ENCODE results near the gene RIPK3. TPM values are rescaled to one million over a fixed set of nuclear protein-coding genes. Genes with fewer than 3 reads are reported as not detected.
"Not testable (repeated sequence)": the region's sequence is repeated elsewhere in the genome, so short reads cannot be mapped to it uniquely, and the experiment has no call there.

The RIPK3 gene
- total RNA-seq, 1 donor from 2014 or later = 3.5 TPM

DNA sequence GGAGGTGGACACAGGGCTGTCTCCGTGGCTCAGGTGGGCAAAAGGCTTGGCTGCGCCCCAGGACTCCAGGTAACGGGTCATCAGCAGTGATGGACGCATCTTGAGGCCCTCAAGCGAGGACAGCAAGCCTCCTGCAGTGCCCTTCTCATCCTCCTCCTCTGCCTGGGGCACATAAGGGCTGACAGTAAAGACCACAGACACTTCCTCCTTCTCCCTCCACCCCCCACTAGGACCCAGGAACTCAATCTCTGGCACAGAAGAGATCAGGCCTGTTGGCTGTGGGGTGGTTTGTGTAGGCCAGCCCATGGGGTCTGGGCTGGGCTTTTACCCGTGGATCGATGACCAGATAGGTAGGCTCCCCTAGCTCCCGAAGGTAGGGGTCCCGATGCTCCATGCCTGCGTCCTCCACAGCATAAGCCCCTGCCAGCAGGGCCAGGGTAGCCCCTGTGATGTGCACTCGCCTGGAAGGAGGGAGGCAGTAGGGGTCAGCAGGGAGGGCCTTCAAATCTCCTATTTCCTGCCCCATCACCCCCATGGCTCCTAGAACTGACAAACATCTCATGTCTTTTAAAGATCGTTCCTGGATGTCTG, 10.6 kb downstream of the RIPK3 start:
- intact Hi-C loops (cut with DNase I) = no loop called here
- DNase-seq (ENCODE audit: low spot score) = no peak

DNA sequence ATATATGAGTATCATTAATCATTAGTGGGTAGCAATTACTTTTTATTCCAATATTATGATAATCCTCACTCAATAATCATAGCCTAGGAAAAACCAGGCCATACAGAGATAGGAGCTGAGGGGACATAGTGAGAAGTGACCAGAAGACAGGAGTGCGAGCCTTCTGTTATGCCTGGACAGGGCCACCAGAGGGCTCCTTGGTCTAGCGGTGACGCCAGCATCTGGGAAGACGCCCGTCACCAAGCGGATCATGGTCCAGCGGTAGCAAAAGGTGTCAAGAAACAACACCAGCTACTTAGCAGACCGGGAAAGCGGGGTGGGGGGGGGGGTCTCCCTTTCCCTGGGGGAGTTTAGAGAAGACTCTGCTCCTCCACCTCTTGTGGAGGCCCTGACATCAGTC, 11.9 kb downstream of the RIPK3 start:
- DNase-seq (ENCODE audit: low spot score); intact Hi-C loops (cut with DNase I): not testable (repeated sequence)

DNA sequence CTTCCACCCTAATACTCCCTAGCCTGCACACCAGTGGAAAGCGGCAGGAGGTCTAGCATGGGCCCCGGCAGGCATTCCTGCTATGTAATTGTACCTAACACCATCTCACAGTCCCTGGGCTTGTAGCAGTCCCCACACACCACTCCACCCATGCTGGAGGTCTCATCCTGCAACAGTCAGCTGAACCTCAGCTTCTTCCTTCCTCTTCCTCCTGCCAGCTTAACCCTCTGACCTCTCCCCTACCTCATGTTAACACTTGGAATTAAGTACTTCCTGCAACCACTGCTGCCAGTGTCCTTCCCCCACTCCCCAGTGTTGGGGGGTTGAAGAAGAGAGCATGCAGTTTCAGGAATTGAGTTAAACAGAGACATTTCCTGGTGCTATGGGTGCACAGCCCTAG, 12.5 kb downstream of the RIPK3 start:
- intact Hi-C loops (cut with DNase I) = no loop called here
- DNase-seq (ENCODE audit: low spot score) = no peak

DNA sequence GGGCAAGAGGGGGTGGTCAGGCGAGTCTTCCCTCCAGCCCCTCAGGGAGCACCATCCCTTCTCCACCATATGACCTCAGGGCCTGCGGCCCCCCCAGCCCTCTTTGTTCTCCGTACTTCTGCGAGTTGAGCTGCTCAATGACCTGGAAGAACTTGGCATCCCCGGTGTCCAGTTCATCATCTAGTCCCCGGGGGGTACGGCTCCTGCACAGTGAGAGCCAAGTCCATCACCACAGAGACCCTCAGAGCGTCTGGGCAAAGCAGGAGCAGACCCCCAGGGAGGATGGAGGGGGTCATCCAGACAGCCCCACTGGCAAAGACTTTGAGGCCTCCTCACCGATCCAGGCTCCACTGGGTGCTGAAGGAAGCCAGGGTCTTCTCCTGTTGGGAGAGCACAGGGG, 13.8 kb downstream of the RIPK3 start:
- no peak for DNase-seq (ENCODE audit: low spot score)
- intact Hi-C loops (cut with DNase I) = no loop called here

DNA sequence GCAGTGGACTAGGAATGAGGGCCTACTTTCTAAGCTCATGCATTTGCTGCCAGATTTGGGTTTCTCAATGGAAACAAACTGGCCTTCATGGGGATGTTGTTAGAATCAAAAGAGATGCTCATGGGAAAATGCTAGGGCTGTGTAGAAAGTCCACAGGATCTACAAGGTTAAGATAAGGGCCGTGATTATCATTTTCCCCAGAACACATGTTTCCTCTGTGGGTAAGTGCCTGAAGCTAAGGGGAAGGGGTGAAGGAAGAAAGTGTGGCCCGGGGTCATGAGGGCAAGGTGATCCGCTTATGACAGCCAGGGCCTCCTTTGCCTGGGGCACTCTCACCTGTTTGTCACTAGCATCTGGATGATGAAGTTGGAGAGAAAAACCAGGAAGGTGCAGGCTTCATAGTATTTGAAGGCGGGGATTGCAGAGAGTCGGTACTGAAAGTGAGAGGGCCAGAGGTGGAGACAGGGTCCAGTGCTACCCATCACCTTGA, 14.7 kb downstream of the RIPK3 start:
- intact Hi-C loops (cut with DNase I) = no loop called here
- no peak for DNase-seq (ENCODE audit: low spot score)

DNA sequence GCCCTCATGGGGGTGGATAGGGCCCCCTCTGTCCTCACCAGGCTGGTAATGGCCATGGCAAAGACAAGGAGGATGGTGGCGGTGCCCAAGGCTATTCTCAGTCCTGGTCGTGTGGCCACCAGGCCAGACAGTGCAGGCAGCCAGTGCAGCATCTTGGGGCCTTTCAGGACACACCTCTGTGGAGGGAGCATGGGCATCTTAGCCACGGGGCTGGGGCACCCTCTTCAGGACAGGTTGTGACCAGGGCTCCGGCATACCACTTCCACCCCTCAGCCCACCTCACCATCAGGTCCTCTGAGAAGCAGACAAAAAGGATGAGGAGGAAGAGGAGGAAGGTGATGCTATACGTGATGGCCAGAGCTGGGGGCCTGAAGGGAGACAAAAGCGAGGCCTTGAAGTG, 15.8 kb downstream of the RIPK3 start:
- intact Hi-C loops (cut with DNase I) = no loop called here
- DNase-seq (ENCODE audit: low spot score) = no peak

DNA sequence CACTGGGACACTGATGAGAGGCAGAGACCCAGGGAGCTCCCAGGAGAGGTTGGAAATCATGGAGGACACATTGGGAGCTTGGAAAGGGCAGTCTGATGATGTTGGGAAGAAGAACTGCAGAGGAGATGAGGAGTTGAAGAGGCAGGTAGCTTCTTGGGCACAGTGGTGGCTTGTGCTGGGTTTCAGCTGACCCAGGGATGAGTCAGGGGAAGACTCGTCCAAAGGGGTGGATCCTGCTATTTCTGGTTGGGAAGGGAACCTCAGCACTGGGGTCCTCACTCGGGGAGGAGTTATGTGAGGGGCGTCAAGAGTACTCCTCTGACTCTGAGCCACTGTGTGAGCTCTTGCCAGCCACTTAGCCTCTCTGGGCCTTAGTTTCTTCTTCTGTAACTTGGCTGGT, 16.4 kb downstream of the RIPK3 start:
- intact Hi-C loops (cut with DNase I) = no loop called here
- no peak for DNase-seq (ENCODE audit: low spot score)

DNA sequence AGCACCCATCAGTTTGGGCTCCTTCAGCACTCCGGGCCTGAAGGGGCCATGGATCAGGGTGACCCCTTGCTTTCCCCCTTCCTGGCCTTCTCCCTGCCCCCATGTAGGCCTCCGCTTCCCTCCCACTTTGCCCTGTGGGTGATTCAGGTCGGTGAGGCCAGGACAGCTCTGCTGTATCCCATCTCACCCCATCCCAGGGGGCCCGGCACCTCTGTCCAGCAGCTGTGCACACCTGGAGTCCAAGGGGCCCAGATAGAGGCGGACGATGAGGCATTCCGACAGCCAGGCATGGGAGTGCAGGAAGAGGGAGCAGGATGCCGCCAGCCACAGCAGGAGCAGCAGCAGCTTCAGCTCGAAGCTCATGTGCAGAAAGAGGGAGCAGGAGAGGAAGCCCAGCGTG, 17.1 kb downstream of the RIPK3 start:
- DNase-seq (ENCODE audit: low spot score) = no peak
- intact Hi-C loops (cut with DNase I) = no loop called here

DNA sequence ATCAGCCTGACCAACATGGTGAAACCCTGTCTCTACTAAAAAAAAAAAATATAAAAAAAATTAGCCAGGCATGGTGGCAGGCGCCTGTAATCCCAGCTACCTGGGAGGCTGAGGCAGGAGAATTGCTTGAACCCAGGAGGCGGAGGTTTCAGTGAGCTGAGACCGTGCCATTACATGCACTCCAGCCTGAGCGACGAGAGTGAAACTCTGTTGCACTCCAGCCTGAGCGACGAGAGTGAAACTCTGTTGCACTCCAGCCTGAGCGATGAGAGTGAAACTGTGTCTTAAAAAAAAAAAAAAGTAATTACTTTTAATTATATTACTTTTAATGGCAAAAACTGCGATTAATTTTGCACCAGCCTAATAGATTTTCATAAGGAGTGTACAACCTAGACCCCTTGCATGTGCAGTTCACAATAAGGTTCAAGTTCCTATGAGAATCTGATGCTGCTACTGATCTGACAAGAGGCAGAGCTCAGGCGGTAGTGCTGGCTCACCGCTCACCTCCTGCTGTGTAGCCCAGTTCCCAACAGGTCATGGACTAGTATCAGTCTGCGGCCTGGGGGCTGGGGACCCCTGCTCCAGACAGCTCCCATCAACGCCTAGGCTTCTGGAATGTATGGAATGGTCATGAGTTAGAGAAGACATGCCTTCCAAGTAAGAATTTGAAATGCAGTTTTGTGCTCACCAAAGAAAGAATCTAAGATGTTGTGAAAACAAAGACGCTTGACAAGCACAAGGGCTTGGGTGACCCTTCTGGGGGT, 18.4 kb downstream of the RIPK3 start:
- intact Hi-C loops (cut with DNase I) = no loop called here
- DNase-seq (ENCODE audit: low spot score) = no peak

DNA sequence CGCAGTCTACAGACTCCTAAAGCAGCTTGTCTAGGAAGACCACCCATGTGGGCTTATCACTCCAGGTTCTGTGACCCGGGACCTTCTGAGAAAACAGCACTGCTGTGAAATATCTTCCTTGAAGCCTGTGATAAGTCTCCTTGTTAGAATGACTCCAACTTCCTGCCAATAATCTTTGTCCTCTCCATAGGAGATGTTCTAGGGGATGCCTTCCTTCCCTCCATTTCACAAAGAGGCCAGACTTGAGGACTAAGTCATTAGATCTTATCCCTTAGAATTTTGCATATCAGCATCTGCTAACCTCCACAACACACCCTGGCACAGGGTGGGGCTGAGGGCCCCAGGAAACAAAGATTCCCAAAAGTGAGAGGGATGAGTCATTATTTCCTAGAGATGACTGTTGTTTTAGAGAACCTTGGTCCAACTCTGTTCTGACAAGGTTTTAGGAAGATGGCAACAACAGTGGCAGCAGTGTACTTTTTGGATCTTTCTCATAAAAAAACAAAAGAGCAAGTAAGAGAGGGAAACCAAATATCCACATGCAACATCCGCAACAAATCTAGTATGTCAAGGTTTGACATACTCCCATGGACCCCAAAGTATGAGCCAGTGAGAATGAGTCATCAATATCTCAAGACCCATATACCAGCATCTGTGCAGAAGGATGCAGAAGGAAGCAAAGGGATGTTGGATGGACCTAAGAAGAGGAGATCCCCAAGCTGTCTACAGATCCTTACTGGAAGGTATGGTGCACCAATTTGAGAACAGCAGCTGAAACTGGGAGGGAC, 22.5 kb downstream of the RIPK3 start:
- intact Hi-C loops (cut with DNase I) = no loop called here

DNA sequence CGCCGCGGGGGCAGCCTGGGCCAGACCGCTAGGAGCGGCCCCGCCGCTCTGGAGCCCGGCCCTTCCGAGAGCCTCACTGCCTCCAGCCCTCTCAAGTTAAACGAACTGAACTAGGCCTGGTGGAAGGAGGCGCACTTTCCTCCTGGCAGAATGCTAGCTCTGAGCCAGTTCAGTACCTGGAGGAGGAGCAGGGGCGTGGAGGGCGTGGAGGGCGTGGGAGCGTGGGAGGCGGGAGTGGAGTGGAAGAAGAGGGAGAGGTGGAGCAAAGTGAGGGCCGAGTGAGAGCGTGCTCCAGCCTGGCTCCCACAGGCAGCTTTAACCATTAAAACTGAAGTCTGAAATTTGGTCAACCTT, 23.2 kb downstream of the RIPK3 start:
- intact Hi-C loops (cut with DNase I) = no loop called here
- no peak for DNase-seq (ENCODE audit: low spot score)

More for the DNA sequence above, 22.5 kb downstream of the RIPK3 start:
- no peak for DNase-seq (ENCODE audit: low spot score)

DNA sequence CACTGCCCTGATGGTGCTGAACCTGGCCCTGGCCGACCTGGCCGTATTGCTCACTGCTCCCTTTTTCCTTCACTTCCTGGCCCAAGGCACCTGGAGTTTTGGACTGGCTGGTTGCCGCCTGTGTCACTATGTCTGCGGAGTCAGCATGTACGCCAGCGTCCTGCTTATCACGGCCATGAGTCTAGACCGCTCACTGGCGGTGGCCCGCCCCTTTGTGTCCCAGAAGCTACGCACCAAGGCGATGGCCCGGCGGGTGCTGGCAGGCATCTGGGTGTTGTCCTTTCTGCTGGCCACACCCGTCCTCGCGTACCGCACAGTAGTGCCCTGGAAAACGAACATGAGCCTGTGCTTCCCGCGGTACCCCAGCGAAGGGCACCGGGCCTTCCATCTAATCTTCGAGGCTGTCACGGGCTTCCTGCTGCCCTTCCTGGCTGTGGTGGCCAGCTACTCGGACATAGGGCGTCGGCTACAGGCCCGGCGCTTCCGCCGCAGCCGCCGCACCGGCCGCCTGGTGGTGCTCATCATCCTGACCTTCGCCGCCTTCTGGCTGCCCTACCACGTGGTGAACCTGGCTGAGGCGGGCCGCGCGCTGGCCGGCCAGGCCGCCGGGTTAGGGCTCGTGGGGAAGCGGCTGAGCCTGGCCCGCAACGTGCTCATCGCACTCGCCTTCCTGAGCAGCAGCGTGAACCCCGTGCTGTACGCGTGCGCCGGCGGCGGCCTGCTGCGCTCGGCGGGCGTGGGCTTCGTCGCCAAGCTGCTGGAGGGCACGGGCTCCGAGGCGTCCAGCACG, 23.8 kb downstream of the RIPK3 start:
- DNase-seq (ENCODE audit: low spot score) = no peak
- intact Hi-C loops (cut with DNase I) = no loop called here

DNA sequence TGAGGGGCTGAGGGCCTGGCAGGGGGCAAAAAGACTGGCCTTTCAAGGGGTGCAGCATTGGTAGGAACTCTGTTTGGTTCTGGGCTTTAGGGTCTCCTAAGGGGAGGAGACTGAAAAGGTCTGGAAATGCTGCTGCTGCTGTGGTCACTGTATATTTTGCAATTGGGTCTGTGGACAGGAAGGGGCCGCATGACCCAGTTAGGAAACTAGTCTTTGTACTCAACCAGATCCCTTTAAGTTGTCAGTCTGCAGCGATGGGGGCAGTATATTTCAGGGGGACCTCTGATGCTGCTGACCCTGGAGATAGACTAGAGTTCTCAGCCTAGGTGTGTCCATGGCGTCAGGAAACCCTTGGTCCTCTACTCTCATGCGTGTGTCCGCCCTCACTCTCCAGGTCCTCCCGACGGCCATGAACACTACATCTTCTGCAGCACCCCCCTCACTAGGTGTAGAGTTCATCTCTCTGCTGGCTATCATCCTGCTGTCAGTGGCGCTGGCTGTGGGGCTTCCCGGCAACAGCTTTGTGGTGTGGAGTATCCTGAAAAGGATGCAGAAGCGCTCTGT, 24.5 kb downstream of the RIPK3 start:
- no peak for DNase-seq (ENCODE audit: low spot score)
- intact Hi-C loops (cut with DNase I) = no loop called here

DNA sequence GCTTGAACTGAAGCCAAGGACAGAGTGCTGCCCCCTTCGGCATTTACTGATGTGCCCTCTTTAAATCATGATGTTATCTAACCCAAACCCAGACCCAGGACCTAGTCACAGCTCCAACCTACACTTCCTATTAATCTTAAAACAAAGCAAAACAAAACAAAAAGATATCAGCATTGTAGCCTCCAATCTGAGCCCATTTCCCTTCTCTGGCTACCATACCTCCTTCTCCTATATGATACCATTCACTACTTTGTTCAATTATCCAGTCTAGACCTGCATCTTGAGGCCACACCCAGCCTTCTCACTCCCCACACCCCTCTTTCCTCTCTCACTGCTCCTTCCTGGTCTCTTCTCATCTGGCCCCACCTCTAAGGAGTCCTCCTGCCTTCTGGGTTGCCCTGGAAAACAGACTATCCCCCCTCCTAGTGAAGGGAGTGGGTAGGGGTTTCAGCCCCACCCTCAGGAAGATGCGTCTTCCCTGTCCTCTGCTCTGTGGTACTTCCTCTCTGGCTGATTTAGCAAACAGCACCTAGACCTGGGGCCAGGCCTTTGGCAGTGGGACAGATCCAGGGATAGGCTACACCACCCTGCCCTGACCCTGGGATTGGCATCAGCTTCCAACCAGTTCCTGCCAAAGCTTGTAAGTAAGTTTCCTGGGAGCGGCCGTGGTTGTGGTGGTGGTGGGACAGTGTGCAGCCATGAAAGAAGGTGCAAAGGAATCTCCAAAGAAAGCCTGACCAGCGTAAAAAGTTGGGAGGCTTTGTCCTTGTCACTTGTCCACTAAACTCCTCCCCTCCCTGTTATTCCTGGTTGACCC, 25.2 kb downstream of the RIPK3 start:
- DNase-seq (ENCODE audit: low spot score) = no peak
- intact Hi-C loops (cut with DNase I) = no loop called here

DNA sequence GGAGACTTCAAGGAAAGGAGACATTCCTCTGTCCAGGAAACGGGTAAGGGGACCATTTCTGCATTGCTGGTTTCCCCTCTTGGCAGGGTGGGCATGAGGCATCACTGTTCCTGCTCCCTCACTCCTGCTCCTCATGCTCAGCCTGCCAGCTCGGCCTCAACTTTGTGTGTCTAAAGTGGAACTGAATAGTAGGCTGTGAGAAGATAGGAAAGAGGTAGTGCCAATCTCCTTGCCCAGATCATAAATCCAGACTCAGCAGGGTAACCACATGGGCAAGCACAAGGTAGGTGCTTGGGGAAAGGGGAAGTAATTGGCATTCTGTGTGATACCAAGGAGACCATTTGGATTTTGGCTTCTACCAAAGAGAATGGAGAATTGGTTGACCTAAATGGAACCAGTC, 25.9 kb downstream of the RIPK3 start:
- no peak for DNase-seq (ENCODE audit: low spot score)

DNA sequence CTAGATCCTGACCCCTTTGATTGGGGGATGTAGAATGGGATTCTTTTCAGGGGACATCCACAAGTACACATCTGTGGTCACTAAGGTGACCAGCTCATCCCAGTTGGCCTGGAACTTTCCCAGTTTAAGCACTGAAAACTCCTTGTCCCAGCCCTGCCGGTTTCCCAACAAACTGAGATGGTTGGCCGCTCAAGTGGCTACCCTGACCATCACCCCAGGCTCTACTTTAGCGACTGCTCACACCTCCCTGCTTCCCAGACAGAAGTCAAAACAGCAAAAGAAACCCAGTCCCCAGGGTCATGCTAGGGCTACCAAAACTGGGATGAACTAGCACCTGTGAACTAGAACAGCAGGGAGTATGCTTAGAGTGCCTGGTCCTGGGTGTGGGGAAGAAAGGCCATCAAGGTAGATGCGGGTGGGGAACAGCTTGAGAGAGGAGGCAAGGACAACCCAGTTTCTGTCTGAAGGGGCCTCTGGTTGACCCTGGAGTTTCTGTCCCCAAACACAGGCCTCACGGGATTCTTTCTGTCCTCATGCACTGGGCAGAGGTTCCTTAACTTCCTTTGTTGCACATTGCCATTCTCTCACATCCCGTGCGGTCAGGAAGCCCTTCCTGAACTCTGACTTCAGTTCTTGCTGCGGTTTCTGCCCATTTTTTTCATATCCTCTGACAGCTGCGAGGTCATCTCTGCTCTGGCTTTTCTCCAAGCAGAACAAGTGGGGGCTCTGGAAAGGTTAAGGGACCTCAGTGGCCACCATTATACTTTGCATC, 26.9 kb downstream of the RIPK3 start:
- peak; percentile 89 for DNase-seq (ENCODE audit: low spot score)

More for the DNA sequence above, 25.9 kb downstream of the RIPK3 start:
- intact Hi-C loops (cut with DNase I) = no loop called here

DNA sequence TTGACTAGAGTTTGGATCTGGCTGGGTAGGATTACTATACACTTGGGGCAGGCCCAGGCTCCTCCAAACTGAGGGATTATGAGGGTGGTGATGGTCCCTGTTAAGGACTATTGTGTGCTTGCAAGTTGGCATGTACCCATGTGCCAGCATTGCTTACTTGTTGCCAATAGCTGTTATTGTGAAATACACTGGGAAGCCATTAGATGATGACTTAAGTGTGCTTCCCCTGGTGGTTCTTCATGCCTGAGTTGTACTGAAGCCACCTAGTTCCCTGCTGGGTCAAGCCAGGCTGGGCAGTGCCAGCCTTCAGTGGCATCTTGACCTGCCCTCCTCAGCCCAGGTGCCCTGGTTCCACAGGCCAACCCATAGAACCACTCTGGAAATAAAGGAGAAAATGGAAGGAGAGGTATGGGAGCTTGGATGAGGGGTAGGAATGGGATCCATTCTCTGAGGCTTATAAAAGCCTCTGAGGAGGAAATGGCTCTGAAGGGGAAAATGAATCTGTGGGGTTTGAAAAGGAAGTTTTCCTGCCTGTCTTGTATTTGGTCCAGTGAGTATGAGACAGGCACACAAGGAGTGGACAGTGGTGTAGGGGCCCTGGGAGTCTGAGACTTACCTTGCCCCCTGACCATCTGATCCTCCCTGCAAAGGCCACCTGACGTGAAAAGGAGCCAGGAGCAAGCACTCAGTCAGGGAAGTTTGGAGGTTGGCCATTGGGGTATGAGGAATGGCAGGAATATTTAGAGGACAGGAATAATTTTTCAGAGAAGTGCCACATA, 27.8 kb downstream of the RIPK3 start:
- no peak for DNase-seq (ENCODE audit: low spot score)
- intact Hi-C loops (cut with DNase I) = no loop called here

More for the DNA sequence above, 26.9 kb downstream of the RIPK3 start:
- intact Hi-C loops (cut with DNase I) = no loop called here
